HepG2 (cell line): ENCODE measurements around the gene IMPDH2. TPM values are rescaled to one million over a fixed set of nuclear protein-coding genes. Genes with fewer than 3 reads are reported as not detected.

Source experiments
- ATAC-seq: fragments of 200-7000 bp; cut with Tn5 transposase; 3 replicates; pipeline ENCODE4 v1.9.1; 2020; ENCODE audit warnings: mild to moderate bottlenecking, moderate library complexity
- BruUV-seq: library from RNA; stranded (reverse); fragments of 400-500 nt; replicated peaks from 2 replicates; lab custom pipeline; 2021; lab: Mats Ljungman, UMichigan
- CTCF ChIA-PET: fragments of 300-600 bp; formaldehyde crosslinking; extraction: SDS; loops from one replicate; lab custom pipeline; 2021; ENCODE audit warnings: low total read pairs, inconsistent platforms, low intra/inter-chr PET ratio; lab: Yijun Ruan, JAX
- POLR2A ChIA-PET: fragments of 350-600 bp; sonication (Branson Sonifier 250); formaldehyde crosslinking; loops from one replicate; lab custom pipeline; 2020; ENCODE audit warnings: antibody characterized with exemption, inconsistent platforms; lab: Yijun Ruan, JAX
- DNase-seq: peaks from one replicate; pipeline ENCODE4 v3.0.0-alpha.2; 2015; ENCODE audit warnings: low spot score
- FAIRE-seq: peaks from 3 replicates; lab custom pipeline; 2011; peaks lifted over from hg19 to GRCh38; lab: Jason Lieb, UNC
- H2AFZ ChIP-seq: one replicate; pipeline ENCODE4 v1.6.1; 2011; ENCODE audit warnings: low read length, inconsistent platforms
- H3K27ac ChIP-seq: fragments of 300-600 bp; 3 replicates; pipeline ENCODE4 v1.8.0; 2011; ENCODE audit warnings: mixed run types, mild to moderate bottlenecking, mixed read lengths, low read length, inconsistent platforms; ENCODE audit not compliant: insufficient read depth; ENCODE audit errors: extremely low read length
- H3K27me3 ChIP-seq, 2 experiments: fragments of 200-600 bp in 1 of 2; 2 replicates in 1 of 2; 3 replicates in 1 of 2; pipeline versions ENCODE4 v1.6.0 to v1.8.0; 2011; ENCODE audit warnings: low read length in 2 of 2, mild to moderate bottlenecking in 2 of 2, moderate library complexity in 2 of 2, inconsistent platforms in 1 of 2; ENCODE audit not compliant: insufficient read depth in 2 of 2, control insufficient read depth in 1 of 2
- H3K36me3 ChIP-seq, 2 experiments: fragments of 200-600 bp in 1 of 2; replicated peaks in 1 of 2; 2 replicates in 1 of 2; 3 replicates in 1 of 2; pipeline versions ENCODE4 v1.5.1 to v1.8.0; 2011; ENCODE audit warnings: low read length in 2 of 2, inconsistent platforms in 1 of 2; ENCODE audit not compliant: insufficient read depth in 2 of 2, control insufficient read depth in 1 of 2
- H3K4me1 ChIP-seq: 2 replicates; pipeline ENCODE4 v1.5.1; 2012; ENCODE audit warnings: low read length, inconsistent platforms; ENCODE audit not compliant: insufficient read depth
- H3K4me2 ChIP-seq: 2 replicates; pipeline ENCODE4 v1.6.0; 2011; ENCODE audit warnings: low read depth, low read length, inconsistent platforms
- H3K4me3 ChIP-seq, 3 experiments: fragments of 200-600 bp in 1 of 3; sonication (generic), shearing (Covaris generic) in 1 of 3; replicated peaks in 1 of 3; 2 replicates each; pipeline ENCODE4 v1.5.1; 2011 to 2016; ENCODE audit warnings: low read length in 3 of 3, inconsistent platforms in 2 of 3, low read depth in 2 of 3, mild to moderate bottlenecking in 2 of 3, control low read depth in 1 of 3, mixed read lengths in 1 of 3; ENCODE audit not compliant: insufficient read depth in 1 of 3
- H3K79me2 ChIP-seq: one replicate; pipeline ENCODE4 v1.6.1; 2011; ENCODE audit warnings: low read length, inconsistent platforms; ENCODE audit not compliant: insufficient read depth
- H3K9ac ChIP-seq: 2 replicates; pipeline ENCODE4 v1.6.0; 2011; ENCODE audit warnings: mild to moderate bottlenecking, low read depth, low read length, inconsistent platforms; ENCODE audit not compliant: insufficient read depth
- H3K9me3 ChIP-seq: 2 replicates; pipeline ENCODE4 v1.5.1; 2012; ENCODE audit warnings: mild to moderate bottlenecking, low read length
- H4K20me1 ChIP-seq: 2 replicates; pipeline ENCODE4 v1.6.0; 2011; ENCODE audit warnings: inconsistent platforms, mild to moderate bottlenecking, low read length, moderate library complexity; ENCODE audit not compliant: insufficient read depth
- AGO2 ChIP-seq: fragments of 200-400 bp; formaldehyde crosslinking; optimal IDR thresholded peaks from 2 replicates; pipeline ENCODE3; 2017; ENCODE audit warnings: mild to moderate bottlenecking, low read depth, low read length, moderate library complexity
- MLLT10 ChIP-seq: sonication (generic); formaldehyde crosslinking; IDR thresholded peaks from 2 replicates; pipeline ENCODE4 v1.4.0; 2020; ENCODE audit warnings: missing genetic modification reagents
- POLR2AphosphoS5 ChIP-seq: IDR thresholded peaks from 2 replicates; pipeline ENCODE4 v1.6.1; 2012; ENCODE audit warnings: low read depth, low read length
- RBM22 ChIP-seq: fragments of 200-400 bp; formaldehyde crosslinking; optimal IDR thresholded peaks from 2 replicates; pipeline ENCODE3; 2017; ENCODE audit warnings: mild to moderate bottlenecking, low read length, moderate library complexity
- SCMH1 ChIP-seq: sonication (generic); formaldehyde crosslinking; IDR thresholded peaks from 2 replicates; pipeline ENCODE4 v1.9.0; 2021; ENCODE audit warnings: missing genetic modification reagents, mild to moderate bottlenecking, borderline replicate concordance
- TOPORS ChIP-seq: sonication (generic); formaldehyde crosslinking; IDR thresholded peaks from 2 replicates; pipeline ENCODE4 v1.8.0; 2023; ENCODE audit warnings: mild to moderate bottlenecking, missing genetic modification reagents
- XRCC5 ChIP-seq: fragments of 200-400 bp; formaldehyde crosslinking; optimal IDR thresholded peaks from 2 replicates; pipeline ENCODE3; 2017; ENCODE audit warnings: mild to moderate bottlenecking, low read length
- ZC3H4 ChIP-seq: sonication (generic); formaldehyde crosslinking; IDR thresholded peaks from 2 replicates; pipeline ENCODE4 v1.4.0; 2020; ENCODE audit warnings: missing genetic modification reagents, borderline replicate concordance
- ZFX ChIP-seq: sonication (generic); formaldehyde crosslinking; IDR thresholded peaks from 2 replicates; pipeline ENCODE4 v1.4.0; 2020; ENCODE audit warnings: mild to moderate bottlenecking, low read depth, missing genetic modification reagents, moderate library complexity
- ZNF563 ChIP-seq: sonication (generic); formaldehyde crosslinking; IDR thresholded peaks from 2 replicates; pipeline ENCODE4 v1.8.0; 2022; ENCODE audit warnings: mild to moderate bottlenecking, moderate library complexity, missing genetic modification reagents
- ZNF598 ChIP-seq: sonication (generic); formaldehyde crosslinking; IDR thresholded peaks from 2 replicates; pipeline ENCODE4 v1.5.1; 2020; ENCODE audit warnings: mild to moderate bottlenecking, missing genetic modification reagents, borderline replicate concordance
- ZNF816 ChIP-seq: sonication (generic); formaldehyde crosslinking; IDR thresholded peaks from 2 replicates; pipeline ENCODE4 v1.8.0; 2022; ENCODE audit warnings: missing genetic modification reagents, mild to moderate bottlenecking, borderline replicate concordance
- WGBS: methylation state at CpG from one replicate; pipeline ENCODE4 v1.1.6; 2017; ENCODE audit warnings: low lambda C conversion rate; 5-methylcytosine and 5-hydroxymethylcytosine counted together
- in situ Hi-C: cut with HindIII; loops from 2 replicates; pipeline ENCODE4 v1.10.0; 2017; ENCODE audit warnings: low pct_unique_long_range_greater_than_20kb; ENCODE audit not compliant: extremely low pct_ligation_motif_present
- intact Hi-C: fragments of 100-400 bp; cut with micrococcal nuclease; formaldehyde crosslinking; loops from one replicate; pipeline ENCODE4 v1.10.0; 2022; ENCODE audit not compliant: unreplicated experiment
- polyA plus RNA-seq, 8 experiments: library from polyadenylated mRNA; depleted of rRNA in 3 of 8; stranded (reverse) in 7 of 8; unstranded in 1 of 8; fragments of >200 nt; fragmentation: Illumina TruSeq in 4 of 8; extraction: Trizol in 4 of 8; gene quantifications; 2 replicates each; pipeline versions ENCODE4 v1.2.1 to v1.2.3, GENCODE V29; 2011 to 2016; ENCODE audit warnings: low read depth in 4 of 8, missing spikeins in 1 of 8, mixed read lengths in 1 of 8; ENCODE audit not compliant: insufficient read depth in 1 of 8
- total RNA-seq, 5 experiments: library from RNA; depleted of rRNA; stranded (reverse); fragments of >200 nt; fragmentation: Illumina TruSeq; extraction: Trizol; gene quantifications; 2 replicates each; pipeline ENCODE4 v1.2.3, GENCODE V29; 2016; ENCODE audit warnings: low read depth in 1 of 5
- TF ChIP-seq, protein P1 (sequence below): sonication (generic); formaldehyde crosslinking; IDR thresholded peaks from 2 replicates; pipeline ENCODE4 v1.4.0; 2020; ENCODE audit warnings: missing genetic modification reagents
- TF ChIP-seq, protein P2 (sequence below): sonication (generic); formaldehyde crosslinking; IDR thresholded peaks from 2 replicates; pipeline ENCODE4 v1.5.0; 2020; ENCODE audit warnings: mild to moderate bottlenecking, missing genetic modification reagents
- TF ChIP-seq, protein P3 (sequence below): IDR thresholded peaks from 2 replicates; pipeline ENCODE4 v1.6.1; 2016; ENCODE audit warnings: missing compliant biosample characterization, missing genetic modification reagents, borderline replicate concordance
- TF ChIP-seq, protein P4 (sequence below): sonication (generic); formaldehyde crosslinking; IDR thresholded peaks from 2 replicates; pipeline ENCODE4 v1.8.0; 2022; ENCODE audit warnings: mild to moderate bottlenecking, missing genetic modification reagents; ENCODE audit not compliant: insufficient replicate concordance

IMPDH2 gene
- total and polyA plus RNA-seq, 2 of the 13 experiments (the other 11 are each of a cell fraction or from before 2014, with no cell fraction given) = 248 to 260 TPM

DNA sequence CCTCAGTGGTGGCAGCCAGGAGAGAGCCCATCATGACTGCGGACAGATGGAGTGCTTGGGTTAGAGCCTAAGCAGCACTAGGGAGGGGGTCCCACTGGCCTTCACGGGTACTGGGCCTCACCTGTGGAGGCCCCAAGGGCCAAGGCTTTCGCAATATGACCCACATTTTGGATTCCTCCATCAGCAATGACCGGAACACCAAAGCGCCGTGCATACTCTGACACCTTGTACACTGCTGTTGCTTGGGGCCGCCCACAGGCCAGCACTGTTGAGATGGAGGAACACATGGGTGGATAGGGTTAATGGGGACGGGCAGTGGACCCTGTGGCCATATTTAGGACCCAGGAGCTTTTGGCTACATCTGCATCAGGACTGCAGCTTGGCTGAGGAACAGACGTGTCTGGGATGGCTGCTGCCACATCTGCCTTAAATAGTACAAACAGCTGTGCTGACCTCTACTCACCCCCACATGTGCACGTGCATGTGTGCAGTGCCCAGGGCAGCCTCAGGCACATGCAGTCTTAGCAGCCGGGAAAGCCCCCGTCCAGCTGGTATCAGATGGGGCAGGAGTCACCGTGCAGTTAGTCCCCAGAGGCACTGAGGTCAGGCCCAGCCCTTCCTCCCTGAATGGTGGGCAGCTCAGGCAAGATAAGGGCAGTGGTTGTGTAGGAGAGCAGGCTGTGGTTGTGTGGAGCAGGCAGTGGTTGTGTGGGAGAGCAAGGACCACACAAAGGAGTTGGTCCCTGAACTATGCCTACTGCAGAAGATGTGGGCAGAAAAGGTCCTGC lies 4.0 kb downstream of the IMPDH2 start:
- 91% methylated on average over 7 of the region's 13 CpGs for WGBS
- Histone ChIP-seq H3K79me2 (peaks cover 34% of the 10 kb centered on the region), H3K4me1 (peaks cover 55% of the 10 kb centered on the region), H3K9me3 (no peaks in the 10 kb centered on the region), H3K4me2 (no peak overlapping the region), H2AFZ (no peak overlapping the region), H3K36me3 (peaks cover 16 to 34% of the 10 kb centered on the region in 2 experiments), H4K20me1 (no peaks in the 10 kb centered on the region), H3K9ac (no peak overlapping the region), H3K27me3 (no peaks in the 10 kb centered on the region; a peak in 1 of 5 replicates), H3K4me3 (no peak overlapping the region), H3K27ac (no peak overlapping the region)
- POLR2A ChIA-PET = interaction anchor here (0.9 to 11.1 kb wide), 3 partner anchors 16 to 476 kb away, joined by 3 to 280 read pairs (median 3); partner anchors contain the start of gene WDR6
- CTCF ChIA-PET = no interaction called here
- ATAC-seq = no peak
- FAIRE-seq = no peak
- intact Hi-C loops = no loop called here
- no peak for DNase-seq
- no TSS peak for BruUV-seq
- in situ Hi-C loops = no loop called here
- TF ChIP-seq, protein P1, sequence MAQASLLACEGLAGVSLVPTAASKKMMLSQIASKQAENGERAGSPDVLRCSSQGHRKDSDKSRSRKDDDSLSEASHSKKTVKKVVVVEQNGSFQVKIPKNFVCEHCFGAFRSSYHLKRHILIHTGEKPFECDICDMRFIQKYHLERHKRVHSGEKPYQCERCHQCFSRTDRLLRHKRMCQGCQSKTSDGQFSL (CRISPR knock-in tag) = no peak
- TF ChIP-seq SCMH1 (no peak), ZNF816 (CRISPR knock-in tag) (no peak), ZNF563 (CRISPR knock-in tag) (0 out of 2 replicates have a peak, but pooled peaks have one; percentile 24), ZNF598 (CRISPR knock-in tag) (no peak), MLLT10 (CRISPR knock-in tag) (no peak), TOPORS (CRISPR knock-in tag) (no peak), RBM22 (peak; percentile 48), XRCC5 (no peak), POLR2AphosphoS5 (peak; percentile 21; the same call in 1 of the 2 replicates), AGO2 (peak; percentile 92), ZFX (CRISPR knock-in tag) (0 out of 2 replicates have a peak, but pooled peaks have one; percentile 5), ZC3H4 (0 out of 2 replicates have a peak, but pooled peaks have one; percentile 67)
- TF ChIP-seq, protein P2, sequence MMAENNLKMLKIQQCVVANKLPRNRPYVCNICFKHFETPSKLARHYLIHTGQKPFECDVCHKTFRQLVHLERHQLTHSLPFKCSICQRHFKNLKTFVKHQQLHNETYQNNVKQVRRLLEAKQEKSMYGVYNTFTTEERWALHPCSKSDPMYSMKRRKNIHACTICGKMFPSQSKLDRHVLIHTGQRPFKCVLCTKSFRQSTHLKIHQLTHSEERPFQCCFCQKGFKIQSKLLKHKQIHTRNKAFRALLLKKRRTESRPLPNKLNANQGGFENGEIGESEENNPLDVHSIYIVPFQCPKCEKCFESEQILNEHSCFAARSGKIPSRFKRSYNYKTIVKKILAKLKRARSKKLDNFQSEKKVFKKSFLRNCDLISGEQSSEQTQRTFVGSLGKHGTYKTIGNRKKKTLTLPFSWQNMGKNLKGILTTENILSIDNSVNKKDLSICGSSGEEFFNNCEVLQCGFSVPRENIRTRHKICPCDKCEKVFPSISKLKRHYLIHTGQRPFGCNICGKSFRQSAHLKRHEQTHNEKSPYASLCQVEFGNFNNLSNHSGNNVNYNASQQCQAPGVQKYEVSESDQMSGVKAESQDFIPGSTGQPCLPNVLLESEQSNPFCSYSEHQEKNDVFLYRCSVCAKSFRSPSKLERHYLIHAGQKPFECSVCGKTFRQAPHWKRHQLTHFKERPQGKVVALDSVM (CRISPR knock-in tag) = peak; percentile 57; the same call in 1 of the 2 replicates
- TF ChIP-seq, protein P3, sequence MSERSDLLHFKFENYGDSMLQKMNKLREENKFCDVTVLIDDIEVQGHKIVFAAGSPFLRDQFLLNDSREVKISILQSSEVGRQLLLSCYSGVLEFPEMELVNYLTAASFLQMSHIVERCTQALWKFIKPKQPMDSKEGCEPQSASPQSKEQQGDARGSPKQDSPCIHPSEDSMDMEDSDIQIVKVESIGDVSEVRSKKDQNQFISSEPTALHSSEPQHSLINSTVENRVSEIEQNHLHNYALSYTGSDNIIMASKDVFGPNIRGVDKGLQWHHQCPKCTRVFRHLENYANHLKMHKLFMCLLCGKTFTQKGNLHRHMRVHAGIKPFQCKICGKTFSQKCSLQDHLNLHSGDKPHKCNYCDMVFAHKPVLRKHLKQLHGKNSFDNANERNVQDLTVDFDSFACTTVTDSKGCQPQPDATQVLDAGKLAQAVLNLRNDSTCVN = no peak
- TF ChIP-seq, protein P4, sequence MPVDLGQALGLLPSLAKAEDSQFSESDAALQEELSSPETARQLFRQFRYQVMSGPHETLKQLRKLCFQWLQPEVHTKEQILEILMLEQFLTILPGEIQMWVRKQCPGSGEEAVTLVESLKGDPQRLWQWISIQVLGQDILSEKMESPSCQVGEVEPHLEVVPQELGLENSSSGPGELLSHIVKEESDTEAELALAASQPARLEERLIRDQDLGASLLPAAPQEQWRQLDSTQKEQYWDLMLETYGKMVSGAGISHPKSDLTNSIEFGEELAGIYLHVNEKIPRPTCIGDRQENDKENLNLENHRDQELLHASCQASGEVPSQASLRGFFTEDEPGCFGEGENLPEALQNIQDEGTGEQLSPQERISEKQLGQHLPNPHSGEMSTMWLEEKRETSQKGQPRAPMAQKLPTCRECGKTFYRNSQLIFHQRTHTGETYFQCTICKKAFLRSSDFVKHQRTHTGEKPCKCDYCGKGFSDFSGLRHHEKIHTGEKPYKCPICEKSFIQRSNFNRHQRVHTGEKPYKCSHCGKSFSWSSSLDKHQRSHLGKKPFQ = no peak
